Measurements from ENCODE around the gene IL4I1.

Gene IL4I1

DNA sequence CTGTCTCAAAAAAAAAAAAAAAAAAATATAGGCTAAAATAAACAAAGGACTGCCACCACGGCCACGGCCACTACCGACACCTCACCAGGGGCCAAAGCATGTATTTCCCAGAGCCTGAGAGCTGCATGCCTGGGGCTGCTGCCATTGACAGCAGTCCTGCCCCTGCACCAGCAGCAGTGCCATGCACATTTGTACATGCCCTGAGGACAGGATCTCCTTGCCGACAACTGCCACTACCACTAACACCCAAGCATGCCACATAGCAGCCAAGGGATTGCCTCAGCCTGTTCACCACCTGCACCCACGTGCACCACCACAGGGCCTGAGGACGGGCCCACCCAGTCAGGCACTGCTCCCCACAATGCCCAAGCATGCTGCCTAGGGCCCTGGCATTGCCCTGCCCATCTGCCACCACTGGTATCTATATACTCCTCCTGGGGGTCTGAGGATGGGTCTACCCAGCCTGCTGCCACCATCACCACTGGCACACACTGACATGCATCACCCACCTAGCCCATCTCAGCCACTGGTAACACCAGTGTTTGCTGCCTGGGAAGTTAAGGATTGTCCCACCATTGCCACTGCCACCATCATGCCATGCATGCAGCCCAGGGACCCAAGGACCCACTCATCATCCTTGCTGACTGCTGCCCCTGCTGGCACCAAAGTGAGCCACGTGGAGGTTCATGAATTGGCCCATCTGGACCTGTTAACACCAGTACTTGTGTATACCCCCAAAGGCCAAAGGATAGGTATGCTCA lies 43.2 kb upstream of the IL4I1 start:
- TF ChIP-seq, protein P1, sequence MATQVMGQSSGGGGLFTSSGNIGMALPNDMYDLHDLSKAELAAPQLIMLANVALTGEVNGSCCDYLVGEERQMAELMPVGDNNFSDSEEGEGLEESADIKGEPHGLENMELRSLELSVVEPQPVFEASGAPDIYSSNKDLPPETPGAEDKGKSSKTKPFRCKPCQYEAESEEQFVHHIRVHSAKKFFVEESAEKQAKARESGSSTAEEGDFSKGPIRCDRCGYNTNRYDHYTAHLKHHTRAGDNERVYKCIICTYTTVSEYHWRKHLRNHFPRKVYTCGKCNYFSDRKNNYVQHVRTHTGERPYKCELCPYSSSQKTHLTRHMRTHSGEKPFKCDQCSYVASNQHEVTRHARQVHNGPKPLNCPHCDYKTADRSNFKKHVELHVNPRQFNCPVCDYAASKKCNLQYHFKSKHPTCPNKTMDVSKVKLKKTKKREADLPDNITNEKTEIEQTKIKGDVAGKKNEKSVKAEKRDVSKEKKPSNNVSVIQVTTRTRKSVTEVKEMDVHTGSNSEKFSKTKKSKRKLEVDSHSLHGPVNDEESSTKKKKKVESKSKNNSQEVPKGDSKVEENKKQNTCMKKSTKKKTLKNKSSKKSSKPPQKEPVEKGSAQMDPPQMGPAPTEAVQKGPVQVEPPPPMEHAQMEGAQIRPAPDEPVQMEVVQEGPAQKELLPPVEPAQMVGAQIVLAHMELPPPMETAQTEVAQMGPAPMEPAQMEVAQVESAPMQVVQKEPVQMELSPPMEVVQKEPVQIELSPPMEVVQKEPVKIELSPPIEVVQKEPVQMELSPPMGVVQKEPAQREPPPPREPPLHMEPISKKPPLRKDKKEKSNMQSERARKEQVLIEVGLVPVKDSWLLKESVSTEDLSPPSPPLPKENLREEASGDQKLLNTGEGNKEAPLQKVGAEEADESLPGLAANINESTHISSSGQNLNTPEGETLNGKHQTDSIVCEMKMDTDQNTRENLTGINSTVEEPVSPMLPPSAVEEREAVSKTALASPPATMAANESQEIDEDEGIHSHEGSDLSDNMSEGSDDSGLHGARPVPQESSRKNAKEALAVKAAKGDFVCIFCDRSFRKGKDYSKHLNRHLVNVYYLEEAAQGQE (IDR thresholded peaks at IDR 0.05; ENCODE audit: low read depth): no peak
- TF ChIP-seq, protein P2, sequence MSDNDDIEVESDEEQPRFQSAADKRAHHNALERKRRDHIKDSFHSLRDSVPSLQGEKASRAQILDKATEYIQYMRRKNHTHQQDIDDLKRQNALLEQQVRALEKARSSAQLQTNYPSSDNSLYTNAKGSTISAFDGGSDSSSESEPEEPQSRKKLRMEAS (IDR thresholded peaks at IDR 0.05): no peak
- TF ChIP-seq TCF12 (IDR thresholded peaks at IDR 0.05; ENCODE audit: low read depth) (no peak), FOXM1 (IDR thresholded peaks at IDR 0.05; ENCODE audit: borderline replicate concordance, low read depth) (no peak), ZBTB7A (IDR thresholded peaks at IDR 0.05; ENCODE audit: low read depth) (no peak), EGR1 (IDR thresholded peaks at IDR 0.05) (no peak), CEBPB (IDR thresholded peaks at IDR 0.05) (no peak), RAD21 (IDR thresholded peaks at IDR 0.05; ENCODE audit: low read depth) (no peak), NFIC (IDR thresholded peaks at IDR 0.05) (no peak), EP300 (IDR thresholded peaks at IDR 0.05; ENCODE audit: borderline replicate concordance) (no peak), TEAD4 (IDR thresholded peaks at IDR 0.05) (no peak), TAF1 (IDR thresholded peaks at IDR 0.05; ENCODE audit: low read depth) (no peak), CREB1 (IDR thresholded peaks at IDR 0.05; ENCODE audit: low read depth) (no peak), YY1 (IDR thresholded peaks at IDR 0.05; ENCODE audit: low read depth) (no peak)
- TF ChIP-seq, protein P3, sequence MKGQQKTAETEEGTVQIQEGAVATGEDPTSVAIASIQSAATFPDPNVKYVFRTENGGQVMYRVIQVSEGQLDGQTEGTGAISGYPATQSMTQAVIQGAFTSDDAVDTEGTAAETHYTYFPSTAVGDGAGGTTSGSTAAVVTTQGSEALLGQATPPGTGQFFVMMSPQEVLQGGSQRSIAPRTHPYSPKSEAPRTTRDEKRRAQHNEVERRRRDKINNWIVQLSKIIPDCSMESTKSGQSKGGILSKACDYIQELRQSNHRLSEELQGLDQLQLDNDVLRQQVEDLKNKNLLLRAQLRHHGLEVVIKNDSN (IDR thresholded peaks at IDR 0.05): no peak

DNA sequence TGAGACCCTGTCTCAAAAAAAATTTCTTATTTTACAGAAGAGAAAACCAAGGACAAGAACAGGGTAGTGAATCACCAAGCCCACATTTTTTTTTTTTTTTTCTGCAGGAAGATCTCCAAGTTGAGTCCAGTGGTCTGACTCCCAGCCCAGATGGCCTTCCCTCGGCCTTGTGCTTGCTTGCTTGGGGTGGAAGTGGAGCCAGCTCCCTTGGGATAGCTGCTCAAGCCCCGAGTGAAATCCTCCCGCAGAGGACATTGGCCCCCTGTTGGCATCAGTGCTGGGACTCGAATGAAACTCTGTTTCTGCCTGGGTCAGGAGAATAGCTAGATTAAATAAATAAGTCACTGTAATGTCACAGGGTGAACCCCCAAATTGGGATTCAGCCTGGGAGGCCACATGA lies 42.0 kb upstream of the IL4I1 start:
- no peak for TF ChIP-seq TCF12 (IDR thresholded peaks at IDR 0.05; ENCODE audit: low read depth)
- no peak for TF ChIP-seq CREB1 (IDR thresholded peaks at IDR 0.05; ENCODE audit: low read depth)
- TF ChIP-seq, protein P2 (IDR thresholded peaks at IDR 0.05): no peak
- no peak for TF ChIP-seq EP300 (IDR thresholded peaks at IDR 0.05; ENCODE audit: borderline replicate concordance)
- TF ChIP-seq FOXM1 (IDR thresholded peaks at IDR 0.05; ENCODE audit: borderline replicate concordance, low read depth): no peak
- TF ChIP-seq YY1 (IDR thresholded peaks at IDR 0.05; ENCODE audit: low read depth): no peak
- TF ChIP-seq TAF1 (IDR thresholded peaks at IDR 0.05; ENCODE audit: low read depth): no peak
- TF ChIP-seq NFIC (IDR thresholded peaks at IDR 0.05): no peak
- TF ChIP-seq, protein P3 (IDR thresholded peaks at IDR 0.05): no peak
- TF ChIP-seq TEAD4 (IDR thresholded peaks at IDR 0.05): no peak
- TF ChIP-seq CEBPB (IDR thresholded peaks at IDR 0.05): no peak
- TF ChIP-seq, protein P1 (IDR thresholded peaks at IDR 0.05; ENCODE audit: low read depth): no peak
- TF ChIP-seq EGR1 (IDR thresholded peaks at IDR 0.05): no peak
- TF ChIP-seq RAD21 (IDR thresholded peaks at IDR 0.05; ENCODE audit: low read depth): no peak
- TF ChIP-seq ZBTB7A (IDR thresholded peaks at IDR 0.05; ENCODE audit: low read depth): no peak

DNA sequence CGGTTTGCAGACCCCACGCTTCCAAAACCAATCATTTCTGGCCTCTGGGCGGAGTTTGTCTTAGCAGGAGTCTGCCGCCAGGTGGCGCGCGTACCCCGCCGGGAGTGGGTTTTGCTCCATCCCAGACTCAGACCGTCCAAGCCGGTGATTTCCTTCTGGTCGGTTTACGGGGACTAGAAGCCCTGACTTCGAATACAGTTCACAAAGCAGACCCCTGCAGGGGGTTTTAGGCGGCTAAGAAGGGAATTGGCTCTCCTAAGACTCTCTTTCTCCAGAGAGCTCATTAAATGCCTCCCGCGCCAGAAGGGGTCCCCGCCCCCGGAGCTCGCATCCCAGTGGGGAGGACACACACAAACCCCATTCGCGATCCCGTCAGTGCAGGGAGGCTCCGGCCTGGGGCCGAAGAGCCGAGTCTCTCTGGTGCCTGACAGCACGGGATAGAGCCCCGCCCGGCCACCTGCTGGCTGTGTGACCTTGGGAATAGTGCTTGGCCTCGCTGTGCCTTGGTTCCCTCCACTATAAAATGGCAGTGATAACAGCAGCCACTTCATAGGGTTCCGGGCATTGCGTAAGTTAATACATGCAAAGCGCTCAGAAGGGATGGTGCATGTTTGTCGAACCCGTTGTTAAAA lies 41.2 kb upstream of the IL4I1 start:
- no peak; the same call in 1 of the 2 replicates for TF ChIP-seq TAF1 (IDR thresholded peaks at IDR 0.05; ENCODE audit: low read depth)
- no peak for TF ChIP-seq EGR1 (IDR thresholded peaks at IDR 0.05)
- TF ChIP-seq ZBTB7A (IDR thresholded peaks at IDR 0.05; ENCODE audit: low read depth): no peak
- TF ChIP-seq CEBPB (IDR thresholded peaks at IDR 0.05): no peak
- peak; percentile 28; the same call in 1 of the 2 replicates for TF ChIP-seq TCF12 (IDR thresholded peaks at IDR 0.05; ENCODE audit: low read depth)
- TF ChIP-seq YY1 (IDR thresholded peaks at IDR 0.05; ENCODE audit: low read depth): no peak
- TF ChIP-seq RAD21 (IDR thresholded peaks at IDR 0.05; ENCODE audit: low read depth): peak; percentile 97
- TF ChIP-seq EP300 (IDR thresholded peaks at IDR 0.05; ENCODE audit: borderline replicate concordance): no peak

DNA sequence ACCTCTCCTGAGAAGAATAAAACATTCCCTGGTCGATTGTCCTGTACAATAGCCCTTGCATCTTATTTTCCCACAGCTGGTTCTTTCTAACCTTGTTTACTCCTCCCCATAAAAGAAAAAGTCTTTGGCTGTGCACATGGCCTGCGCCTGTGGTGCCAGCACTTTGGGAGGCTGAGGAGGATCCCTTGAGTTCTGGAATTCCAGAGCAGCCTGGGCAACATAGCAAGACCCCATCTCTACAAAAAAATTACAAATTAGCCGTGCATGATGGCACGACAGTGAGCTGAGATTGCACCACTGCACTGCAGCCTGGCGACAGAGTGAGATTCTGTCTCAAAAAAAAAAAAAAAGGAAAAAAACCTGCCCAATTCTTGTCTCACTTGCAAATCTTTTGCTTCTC lies 39.9 kb upstream of the IL4I1 start:
- TF ChIP-seq RAD21 (IDR thresholded peaks at IDR 0.05; ENCODE audit: low read depth): no peak
- no peak for TF ChIP-seq EP300 (IDR thresholded peaks at IDR 0.05; ENCODE audit: borderline replicate concordance)
- TF ChIP-seq CREB1 (IDR thresholded peaks at IDR 0.05; ENCODE audit: low read depth): no peak
- TF ChIP-seq NFIC (IDR thresholded peaks at IDR 0.05): no peak
- TF ChIP-seq FOXM1 (IDR thresholded peaks at IDR 0.05; ENCODE audit: borderline replicate concordance, low read depth): no peak
- no peak for TF ChIP-seq CEBPB (IDR thresholded peaks at IDR 0.05)
- no peak for TF ChIP-seq ZBTB7A (IDR thresholded peaks at IDR 0.05; ENCODE audit: low read depth)
- no peak for TF ChIP-seq TAF1 (IDR thresholded peaks at IDR 0.05; ENCODE audit: low read depth)
- TF ChIP-seq TEAD4 (IDR thresholded peaks at IDR 0.05): no peak
- TF ChIP-seq, protein P3 (IDR thresholded peaks at IDR 0.05): no peak
- no peak for TF ChIP-seq YY1 (IDR thresholded peaks at IDR 0.05; ENCODE audit: low read depth)
- TF ChIP-seq TCF12 (IDR thresholded peaks at IDR 0.05; ENCODE audit: low read depth): no peak
- TF ChIP-seq, protein P1 (IDR thresholded peaks at IDR 0.05; ENCODE audit: low read depth): no peak
- no peak for TF ChIP-seq EGR1 (IDR thresholded peaks at IDR 0.05)
- TF ChIP-seq, protein P2 (IDR thresholded peaks at IDR 0.05): no peak

Data from Ishikawa (cell line).